Activated CD4-positive, alpha-beta T cell treated with anti-CD3 and anti-CD28 coated beads for 4 hours (primary cell): ENCODE results near the gene EPHA1.
"Not testable (repeated sequence)": the region's sequence is repeated elsewhere in the genome, so short reads cannot be mapped to it uniquely, and the experiment has no call there.

Experiments used
- DNase-seq, 2 donors: peaks; one replicate each; pipeline ENCODE4 v3.0.0-alpha.2; 2020

Gene EPHA1

DNA sequence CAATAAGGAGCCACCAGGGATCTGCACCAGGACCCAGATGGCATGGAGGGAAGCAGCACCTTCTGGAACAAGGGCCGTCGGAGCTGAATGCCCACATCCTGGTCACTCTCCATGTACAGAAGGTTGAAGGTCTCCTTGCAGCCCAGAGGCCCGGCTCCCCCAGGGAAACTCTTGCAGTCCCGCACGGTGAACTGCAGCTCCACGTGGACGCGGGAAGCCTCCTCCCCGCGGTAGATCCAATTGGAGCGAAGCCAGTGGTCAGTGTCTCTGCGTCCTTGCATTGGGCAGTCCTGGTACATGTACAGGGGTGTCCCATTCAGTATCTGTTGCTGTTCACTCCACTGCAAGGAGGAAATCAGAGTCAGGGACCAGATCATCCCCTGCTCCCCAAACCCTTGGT is 7.4 kb downstream of the EPHA1 start:
- no peak for DNase-seq

DNA sequence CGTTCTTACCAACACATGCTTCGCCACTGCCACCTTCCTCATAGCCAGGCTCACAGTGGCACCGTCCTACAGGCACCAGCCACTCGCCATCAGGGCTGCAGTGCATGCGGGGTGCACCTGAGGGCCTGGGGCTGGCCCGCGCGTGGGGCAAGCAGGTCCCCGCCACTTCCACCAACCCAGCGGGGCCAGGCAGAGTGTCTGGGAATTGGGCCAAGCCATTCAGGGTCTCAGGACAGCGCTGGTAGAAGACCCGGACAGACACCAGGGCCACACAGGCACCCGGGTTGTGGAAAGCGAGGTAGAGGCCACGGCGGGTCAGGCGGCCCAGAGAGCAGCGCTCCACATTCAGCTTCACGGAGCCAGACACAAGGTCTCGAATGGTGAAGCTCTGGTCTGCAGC is 9.0 kb downstream of the EPHA1 start:
- DNase-seq = no peak

DNA sequence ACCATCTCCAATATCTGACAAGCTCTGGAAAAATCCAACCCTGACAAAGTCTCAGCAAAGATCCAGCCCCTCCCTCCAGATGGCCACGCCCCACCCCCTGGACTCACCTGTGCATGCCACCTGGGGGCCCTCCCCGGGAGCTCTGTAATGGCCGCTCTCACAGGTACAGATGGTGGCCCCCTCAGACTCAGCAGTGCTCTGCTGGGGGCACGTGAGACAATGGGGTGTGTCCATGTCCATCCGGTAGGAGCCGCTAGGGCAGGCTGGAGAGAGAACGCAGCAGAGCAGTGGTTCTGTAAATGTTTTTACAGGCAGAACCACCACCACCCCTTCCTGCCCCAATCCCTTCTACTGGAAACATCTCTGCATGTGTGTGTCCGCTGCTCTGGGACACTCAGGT is 9.5 kb downstream of the EPHA1 start:
- DNase-seq = no peak

DNA sequence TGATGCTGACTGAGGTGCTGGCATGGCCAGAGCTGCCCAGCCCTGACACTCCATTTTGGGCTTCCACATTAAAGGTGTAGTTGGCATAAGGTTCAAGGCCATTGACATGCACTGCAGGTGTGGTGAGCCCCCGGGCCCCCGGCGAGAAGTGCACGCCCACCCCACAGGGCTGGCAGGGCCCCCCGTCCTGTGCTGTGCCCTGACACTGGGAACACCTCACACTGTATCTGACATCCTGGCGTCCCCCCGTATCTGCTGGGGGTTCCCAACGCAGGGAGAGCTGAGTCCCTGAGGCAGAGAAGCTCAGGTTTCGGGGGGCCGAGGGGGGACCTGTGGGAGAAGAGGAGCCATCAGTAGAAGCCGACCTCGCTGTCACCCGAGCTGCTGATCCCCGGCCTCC is 10.0 kb downstream of the EPHA1 start:
- DNase-seq = no peak

DNA sequence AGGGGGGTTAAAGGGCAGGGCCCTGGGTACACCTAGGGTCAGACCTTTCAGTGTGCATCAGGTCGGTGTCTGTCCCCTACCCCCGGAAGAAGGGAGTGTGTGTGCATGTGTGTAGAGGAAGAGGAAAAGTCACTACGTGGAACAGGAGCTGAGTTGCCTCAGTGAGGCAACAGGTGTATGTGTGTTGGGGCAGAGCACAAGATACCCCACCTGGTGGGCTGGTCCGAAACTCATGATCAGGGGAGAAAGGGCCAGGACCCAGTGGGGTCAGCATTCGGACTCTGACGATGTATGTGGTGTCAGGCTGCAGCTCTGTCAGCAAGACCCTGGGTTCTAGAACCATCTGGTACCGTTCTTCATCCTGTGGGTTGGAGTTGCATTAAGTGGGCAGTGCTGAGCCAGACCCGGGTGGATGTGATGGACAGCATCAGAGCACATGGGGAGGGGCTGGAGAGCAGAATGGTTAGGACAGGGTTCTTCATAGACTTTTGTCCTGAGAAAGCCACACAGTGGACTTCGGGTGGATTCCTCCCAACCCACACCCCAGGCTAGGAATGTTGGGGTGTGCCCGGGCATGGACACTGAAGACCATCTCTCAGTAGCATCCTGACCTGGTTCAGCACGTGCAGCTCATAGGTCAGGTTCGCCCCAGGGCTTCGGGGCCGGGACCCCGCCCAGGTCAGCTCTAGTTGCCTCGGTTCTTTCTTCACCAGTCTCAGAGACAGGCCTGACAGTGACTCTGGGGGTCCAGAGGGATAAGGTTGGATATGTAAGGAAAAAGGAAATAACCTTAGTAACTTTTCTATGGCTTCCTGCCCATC is 10.7 kb downstream of the EPHA1 start:
- DNase-seq = no peak

DNA sequence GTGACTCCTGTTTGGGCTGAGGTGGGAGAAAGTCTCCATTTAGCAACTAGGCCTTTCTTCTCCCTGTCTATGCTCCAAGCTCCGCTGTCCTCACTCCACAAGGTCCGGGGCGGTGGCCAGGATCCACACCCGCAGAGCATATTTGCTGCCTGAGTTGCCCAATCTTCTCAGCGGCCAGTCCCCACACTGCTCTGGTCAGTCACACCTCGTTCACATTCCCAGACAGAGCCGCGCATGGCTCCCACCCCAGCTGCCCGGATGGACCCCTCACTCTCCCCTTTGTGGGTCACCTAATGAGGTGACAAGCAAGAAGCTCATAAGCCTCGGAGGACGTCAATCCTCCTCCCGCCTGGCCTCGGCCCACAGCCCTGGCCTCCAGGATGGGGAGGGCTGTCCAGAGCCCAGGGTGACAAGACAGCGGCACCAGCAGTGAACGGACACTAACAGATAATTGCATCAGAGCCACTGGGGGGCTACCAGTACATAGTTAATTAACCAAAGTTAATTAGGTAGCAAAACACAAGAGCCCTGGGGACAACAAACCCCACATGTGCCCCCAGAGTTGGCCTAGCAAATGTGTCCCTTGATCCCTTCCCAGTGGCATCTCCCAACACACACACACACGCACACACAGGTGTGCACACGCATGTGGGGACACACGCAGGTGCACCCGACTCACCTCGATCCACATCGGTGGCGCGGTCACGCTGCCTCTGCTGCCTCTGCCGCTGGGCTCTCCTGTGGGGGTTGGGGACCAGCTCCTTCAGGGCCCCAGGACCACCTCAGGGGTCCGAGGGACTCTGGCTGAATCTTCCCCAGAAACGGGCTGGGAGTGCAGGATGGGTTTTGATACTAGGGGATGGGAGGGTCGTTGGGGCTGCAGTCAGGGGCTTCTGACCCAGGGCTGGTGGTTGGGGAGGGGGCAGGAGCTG is 11.8 kb downstream of the EPHA1 start:
- no peak for DNase-seq

DNA sequence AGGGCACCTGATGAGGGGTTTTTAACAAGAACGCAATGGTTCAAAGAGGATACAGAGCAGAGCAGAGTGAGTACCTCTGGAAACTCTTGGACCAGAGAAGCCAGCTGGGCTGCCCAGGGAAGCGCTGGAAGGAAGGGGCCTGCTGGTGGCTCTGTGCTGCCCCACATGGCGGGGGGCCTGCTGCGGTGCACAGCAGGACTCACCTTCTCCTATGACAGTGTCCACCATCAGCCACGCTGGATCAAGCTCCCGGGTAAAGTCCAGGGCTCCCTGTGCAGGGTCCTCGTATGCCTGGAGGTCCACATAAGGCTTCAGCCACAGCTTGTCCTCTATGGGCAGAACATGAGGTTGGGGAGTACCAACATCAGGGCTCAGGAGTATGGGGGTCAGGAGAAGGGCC is 12.5 kb downstream of the EPHA1 start:
- DNase-seq = no peak

DNA sequence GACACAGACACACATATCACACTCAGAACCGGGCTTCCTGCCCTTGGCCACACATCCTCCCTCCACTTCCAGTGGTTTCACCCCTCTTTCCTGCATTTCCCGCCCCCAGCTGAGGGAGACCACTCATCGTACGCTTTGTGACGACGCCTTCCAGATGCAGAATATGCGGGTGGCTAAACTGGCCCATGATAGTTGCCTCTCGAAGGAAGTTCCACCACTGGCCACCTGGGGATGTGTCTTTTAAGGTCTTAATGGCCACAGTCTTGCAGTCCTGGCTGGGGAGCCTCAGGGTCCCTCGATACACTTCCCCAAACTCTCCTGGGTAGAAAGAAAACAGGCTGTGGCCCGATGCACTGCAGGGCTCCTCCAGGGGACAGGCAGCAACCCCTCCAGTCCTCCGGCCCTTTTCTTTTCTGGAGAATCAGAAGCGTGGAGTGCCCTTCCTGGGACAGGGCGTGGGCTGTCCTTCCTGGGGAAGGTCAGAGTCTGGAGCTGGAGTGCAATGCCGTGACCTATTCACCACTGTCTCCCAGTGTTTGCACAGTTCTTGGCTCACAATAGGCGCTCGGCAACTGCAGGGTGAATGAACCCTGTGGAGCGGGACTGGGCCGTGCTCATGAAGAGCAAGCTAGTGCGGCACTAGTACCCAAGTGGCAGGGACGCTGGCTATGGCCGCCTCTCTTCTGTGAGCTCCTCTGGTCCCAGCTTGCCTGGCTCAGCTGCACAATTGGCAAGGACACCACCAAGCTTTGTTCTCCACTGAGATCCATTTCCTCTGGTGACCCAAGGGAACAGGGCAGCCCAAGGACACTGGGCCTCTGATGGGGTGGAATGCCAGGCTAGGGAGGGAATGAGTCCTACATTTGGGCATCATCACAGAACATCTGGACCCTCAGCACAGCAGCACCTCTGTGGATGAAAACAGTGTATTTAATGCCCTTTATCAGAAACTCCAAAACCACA is 13.2 kb downstream of the EPHA1 start:
- no peak for DNase-seq

DNA sequence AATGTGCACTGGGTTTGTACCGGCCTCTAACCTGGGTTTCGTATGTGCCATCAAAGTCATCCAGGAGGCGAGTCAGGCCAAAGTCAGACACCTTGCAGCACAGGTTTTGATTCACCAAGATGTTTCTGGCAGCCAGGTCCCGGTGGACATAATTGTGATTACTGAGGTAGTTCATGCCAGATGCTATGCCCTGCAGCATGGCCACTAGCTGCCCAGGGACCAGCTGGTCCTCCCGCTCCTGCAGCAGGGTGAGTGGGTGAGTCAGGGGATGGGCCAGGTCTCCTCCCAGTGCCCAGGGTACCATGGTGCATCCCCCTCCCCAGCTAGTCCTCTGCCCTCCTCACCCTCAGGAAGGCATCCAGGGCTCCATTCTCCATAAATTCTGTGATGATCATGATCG is 13.9 kb downstream of the EPHA1 start:
- no peak for DNase-seq

DNA sequence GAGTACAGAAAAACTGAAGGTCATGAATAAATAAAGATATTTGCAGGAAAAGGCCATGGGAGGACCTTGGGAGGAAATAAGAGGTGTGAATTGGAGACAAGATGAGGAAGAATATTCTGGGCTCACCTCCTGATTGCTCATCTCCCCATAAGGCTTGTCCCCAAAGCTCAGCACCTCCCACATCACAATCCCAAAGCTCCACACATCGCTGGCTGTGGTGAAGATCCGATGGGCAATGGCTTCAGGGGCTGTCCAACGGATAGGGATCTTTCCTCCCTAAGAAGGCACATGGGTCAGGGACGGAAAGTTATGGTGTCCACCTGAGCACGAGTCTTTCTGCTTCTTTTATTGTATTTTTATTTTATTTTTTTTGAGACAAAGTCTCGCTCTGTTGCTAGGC is 14.6 kb downstream of the EPHA1 start:
- DNase-seq = no peak

DNA sequence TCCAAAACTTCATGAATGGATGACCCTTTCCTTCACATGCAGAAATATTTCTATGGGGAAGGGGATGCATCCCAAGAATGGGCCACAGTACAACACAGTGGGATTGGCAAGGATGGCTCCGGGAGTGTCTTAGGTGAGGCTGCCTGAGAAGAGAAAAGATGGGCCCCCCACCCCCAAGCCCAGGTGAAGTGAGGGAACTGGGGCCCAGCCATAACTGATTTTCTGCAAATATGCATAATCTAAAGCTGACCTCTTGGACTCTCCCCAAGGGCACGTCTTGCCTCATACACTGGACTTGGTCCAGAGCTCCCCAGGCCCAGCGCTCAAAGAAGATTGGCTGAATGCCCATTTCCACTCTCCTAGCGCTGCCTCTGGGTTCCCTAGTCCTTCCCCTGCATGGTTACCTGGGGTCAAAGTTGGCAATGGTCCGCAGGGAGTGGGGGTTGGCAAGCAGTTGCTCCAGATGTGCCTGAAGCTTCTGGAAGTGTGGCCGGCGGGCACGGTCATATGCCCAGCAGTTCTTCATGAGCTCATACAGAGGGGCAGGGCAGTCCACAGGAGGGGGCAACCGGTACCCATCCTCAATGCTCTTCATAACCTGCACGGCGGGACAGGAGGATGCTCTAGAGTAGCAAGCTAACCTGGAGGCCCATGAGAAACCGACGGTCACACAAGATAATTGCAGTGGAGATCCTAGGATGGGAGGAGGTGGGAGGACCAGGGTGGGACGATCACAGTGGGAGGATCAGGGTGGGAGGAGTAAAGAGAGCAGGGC is 15.2 kb downstream of the EPHA1 start:
- no peak for DNase-seq

DNA sequence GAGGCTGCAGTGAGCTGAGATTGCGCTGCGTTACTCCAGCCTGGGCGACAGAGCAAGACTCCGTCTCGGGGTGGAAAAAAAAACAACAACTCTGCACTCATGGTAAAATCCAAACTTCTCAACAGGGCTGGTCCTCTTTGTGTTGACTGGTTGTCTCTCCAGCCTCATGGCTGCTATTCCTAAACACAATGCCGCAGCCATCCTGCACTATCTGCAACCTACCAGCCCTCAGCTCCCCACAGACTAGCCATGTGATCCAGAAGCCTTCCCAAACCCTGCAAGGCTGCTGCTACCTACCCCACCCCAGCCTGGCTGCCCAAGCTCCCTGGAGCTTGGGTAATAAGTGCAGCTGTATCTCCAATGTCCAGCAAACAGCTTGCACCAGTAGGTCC is 15.8 kb downstream of the EPHA1 start:
- DNase-seq = no peak

DNA sequence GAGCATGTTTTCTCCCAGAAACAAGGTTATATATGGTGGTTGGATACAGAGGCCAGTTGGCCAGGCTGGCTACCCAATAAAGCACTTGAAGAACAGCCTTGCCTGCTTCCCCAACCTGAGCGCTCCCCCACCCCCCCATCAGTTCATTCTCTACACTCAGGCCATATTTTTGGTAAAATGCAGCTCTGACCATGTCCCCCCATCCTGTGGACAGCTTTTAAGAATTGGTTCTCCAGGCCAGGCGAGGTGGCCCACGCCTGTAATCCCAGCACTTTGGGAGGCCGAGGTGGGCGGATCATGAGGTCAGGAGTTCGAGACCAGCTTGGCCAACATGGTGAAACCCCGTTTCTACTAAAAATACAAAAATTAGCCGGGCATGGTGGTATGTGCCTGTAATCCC is 16.2 kb downstream of the EPHA1 start:
- DNase-seq = not testable (repeated sequence)

DNA sequence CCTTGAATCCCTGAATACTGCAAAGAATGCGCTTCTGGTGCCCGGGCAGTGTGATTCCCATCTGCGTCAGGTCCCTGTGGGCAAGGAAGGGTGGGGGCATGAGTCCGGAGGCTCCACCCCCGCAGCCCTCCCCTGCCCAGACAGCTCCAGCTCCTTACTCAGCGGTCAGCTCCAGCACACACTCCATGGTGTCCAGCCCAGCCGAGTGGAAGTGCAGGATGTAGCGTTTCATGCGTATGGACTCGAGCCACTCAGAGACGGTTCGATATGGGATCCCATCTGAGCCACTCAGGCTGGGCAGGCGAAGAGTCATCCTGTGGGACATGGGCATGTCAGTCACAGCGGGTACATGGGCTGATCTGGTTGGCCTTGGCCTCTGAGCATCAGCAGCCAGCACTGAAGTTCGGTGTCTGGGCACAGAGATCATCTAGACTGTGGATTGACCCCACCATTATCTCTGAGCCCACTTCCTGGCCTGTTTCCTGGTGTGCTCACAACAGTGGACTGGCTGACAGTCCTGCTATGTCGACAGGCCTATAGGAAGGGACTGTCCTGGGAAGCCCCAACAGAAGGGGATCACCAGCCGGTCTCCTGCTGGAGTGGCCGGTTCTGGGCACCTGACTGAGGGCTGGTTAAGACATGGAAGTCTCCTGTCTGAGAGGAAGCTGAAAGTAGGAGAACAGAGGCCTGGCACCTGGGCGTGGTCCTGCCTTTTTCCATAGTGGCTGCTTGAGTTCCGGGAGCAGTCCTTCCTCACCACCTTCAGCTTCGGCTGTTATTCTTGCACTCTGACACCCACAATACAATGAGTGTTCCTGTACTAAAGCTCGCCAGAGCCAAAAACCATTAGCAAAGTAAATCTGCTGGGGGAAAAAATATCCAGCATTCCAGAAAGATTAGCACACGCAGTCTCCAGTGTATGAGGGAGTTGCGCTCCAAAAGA is 16.9 kb downstream of the EPHA1 start:
- no peak for DNase-seq

DNA sequence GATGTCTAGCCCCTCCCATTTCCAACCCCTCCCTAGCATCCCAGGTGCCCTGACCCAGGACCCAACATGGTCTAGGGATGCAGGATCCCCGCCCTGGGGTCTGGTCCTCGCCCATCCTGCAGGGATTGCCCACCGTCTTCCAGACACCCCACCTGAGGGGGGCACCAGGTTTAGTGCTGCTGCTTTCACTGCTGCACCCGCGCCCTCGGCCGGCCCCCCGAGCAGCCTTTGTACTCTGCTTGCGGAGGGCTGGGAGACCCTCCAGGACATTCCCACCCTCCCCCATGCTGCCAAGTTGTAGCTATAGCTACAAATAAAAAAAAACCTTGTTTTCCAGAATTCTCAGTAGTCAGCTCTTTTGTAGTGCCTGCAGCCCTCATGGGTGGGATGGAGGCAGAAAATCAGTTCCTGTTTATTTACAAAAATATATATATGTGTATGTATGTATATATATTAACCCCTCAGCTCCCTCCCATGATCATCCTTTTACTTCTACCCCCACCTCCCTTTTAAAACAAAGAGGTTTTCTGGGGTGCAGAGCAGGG is 17.8 kb downstream of the EPHA1 start:
- no peak for DNase-seq

DNA sequence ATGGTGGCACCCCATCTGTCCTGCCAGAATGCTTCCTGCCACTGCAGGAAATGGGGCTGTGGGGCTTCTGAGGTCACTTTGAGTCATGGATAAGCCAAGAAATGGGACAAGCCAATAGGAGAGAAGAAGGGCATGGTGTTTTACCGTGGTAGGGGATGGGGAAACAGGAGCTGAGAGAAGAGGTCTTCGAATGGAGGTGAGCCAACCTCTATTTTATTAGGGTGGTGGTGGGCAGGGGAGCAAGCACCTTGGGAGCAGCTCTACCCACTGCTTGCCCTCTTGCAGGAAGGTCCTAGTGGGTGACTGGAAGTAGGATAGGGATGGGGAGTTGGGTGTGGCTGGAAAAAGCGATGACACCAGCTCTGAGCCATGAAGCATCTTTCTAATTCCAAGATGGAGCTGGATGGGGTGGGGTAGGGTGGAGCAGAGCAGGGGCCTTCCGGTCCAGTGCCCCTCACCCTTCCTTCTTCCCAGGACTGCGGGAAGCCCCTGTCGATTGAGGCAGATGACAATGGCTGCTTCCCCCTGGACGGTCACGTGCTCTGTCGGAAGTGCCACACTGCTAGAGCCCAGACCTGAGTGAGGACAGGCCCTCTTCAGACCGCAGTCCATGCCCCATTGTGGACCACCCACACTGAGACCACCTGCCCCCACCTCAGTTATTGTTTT is 18.4 kb downstream of the EPHA1 start:
- DNase-seq = no peak

DNA sequence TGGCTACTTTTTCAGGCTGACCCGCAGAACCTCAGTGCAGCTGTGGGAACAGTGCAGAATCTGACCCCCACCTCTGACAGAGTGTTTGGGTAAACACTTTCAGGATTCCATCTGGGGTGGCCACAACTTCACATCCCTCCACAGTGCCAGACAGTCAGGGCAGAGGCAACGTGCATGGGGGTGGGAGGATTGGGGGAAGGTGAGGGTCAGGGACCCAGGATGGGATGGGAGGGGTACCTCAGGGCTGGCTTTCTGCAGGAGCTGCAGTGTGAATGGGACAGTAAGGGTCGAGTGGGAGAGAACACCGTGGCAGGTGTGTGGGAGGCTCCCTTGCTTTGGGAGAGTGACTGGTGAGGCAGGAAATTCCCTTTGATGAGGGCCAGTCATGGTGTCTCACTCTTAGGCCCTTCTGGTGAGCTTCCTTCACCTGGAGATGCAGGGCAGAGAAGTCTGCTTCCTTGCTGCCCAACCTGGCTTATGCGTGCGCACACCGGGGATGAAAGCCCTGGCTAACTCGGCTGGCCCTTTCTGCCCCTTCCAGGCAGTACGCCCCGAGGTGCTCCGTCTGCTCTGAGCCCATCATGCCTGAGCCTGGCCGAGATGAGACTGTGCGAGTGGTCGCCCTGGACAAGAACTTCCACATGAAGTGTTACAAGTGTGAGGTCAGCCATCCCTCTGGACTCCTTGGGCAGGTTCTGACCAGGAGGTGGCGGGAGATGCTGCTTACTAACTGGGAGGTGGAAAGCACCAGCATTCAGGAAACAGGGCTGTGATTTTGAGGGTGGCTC is 19.1 kb downstream of the EPHA1 start:
- no peak for DNase-seq

DNA sequence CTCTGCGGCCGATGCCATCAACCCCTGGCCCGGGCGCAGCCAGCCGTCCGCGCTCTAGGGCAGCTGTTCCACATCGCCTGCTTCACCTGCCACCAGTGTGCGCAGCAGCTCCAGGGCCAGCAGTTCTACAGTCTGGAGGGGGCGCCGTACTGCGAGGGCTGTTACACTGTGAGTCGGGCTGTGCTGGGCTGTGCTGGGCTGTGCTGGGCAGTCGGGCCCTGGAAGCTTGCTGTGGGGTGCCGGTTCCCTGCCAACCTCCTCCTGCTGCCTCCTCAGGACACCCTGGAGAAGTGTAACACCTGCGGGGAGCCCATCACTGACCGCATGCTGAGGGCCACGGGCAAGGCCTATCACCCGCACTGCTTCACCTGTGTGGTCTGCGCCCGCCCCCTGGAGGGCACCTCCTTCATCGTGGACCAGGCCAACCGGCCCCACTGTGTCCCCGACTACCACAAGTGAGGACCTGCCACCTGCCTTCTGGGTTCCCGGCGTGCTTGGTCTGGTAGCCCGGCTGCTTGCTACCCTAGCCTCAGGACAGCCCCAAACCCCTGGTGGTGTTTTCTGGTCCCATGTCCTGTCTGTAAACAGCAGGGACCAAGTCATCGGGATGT is 20.1 kb downstream of the EPHA1 start:
- DNase-seq = no peak

DNA sequence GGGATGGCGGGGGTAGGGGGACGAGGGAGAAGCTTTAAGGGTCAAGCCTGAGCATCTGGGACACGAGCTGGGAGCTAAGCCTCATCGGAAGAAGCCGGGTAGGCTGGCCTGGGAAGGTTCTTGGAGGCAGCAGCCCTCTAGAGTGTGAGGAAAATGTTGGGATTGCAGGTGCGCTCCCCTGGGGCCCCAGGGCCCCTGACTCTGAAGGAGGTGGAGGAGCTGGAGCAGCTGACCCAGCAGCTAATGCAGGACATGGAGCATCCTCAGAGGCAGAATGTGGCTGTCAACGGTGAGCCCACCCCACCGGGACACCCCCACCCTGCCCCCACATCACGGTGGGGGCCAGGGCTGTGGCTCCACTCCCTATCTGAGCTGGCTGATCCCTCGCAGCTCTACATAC is 20.6 kb downstream of the EPHA1 start:
- DNase-seq = no peak
